IMR-90 (cell line): ENCODE data around the gene MCFD2. TPM values are rescaled to one million over a fixed set of nuclear protein-coding genes. Genes with fewer than 3 reads are reported as not detected.

Experiments used
- ATAC-seq: fragments of 200-7000 bp; cut with Tn5 transposase; 2 replicates; pipeline ENCODE4 v1.9.1; 2020; ENCODE audit warnings: low read depth, mild to moderate bottlenecking, moderate library complexity
- BruUV-seq: library from RNA; stranded (reverse); fragments of 400-500 nt; replicated peaks from 2 replicates; lab custom pipeline; 2021; lab: Mats Ljungman, UMichigan
- CTCF ChIA-PET: fragments of 300-600 bp; formaldehyde crosslinking; extraction: SDS; loops from one replicate; lab custom pipeline; 2021; ENCODE audit warnings: antibody characterized with exemption; lab: Yijun Ruan, JAX
- POLR2A ChIA-PET: fragments of 300-600 bp; sonication (Branson Sonifier 250); formaldehyde crosslinking; loops from one replicate; lab custom pipeline; 2022; ENCODE audit warnings: antibody characterized with exemption; ENCODE audit not compliant: unreplicated experiment; lab: Charles Lee
- DNase-seq: peaks from one replicate; pipeline ENCODE4 v3.0.0; 2013
- H2AFZ ChIP-seq: replicated peaks from 2 replicates; pipeline ENCODE3; 2013; ENCODE audit warnings: low read length, mild to moderate bottlenecking; ENCODE audit not compliant: poor library complexity
- H2AK5ac ChIP-seq: 2 replicates; pipeline ENCODE4 v1.6.1; 2013; ENCODE audit warnings: low read depth, low read length, inconsistent platforms
- H2AK9ac ChIP-seq: replicated peaks from 2 replicates; pipeline ENCODE3; 2013; ENCODE audit warnings: mild to moderate bottlenecking, low read depth, low read length, moderate library complexity; ENCODE audit not compliant: poor library complexity
- H2BK120ac ChIP-seq: 2 replicates; pipeline ENCODE4 v1.6.1; 2013; ENCODE audit warnings: low read depth, low read length, inconsistent platforms
- H2BK15ac ChIP-seq: 3 replicates; pipeline ENCODE4 v1.6.1; 2013; ENCODE audit warnings: low read depth, low read length, inconsistent platforms
- H2BK20ac ChIP-seq: 2 replicates; pipeline ENCODE4 v1.6.1; 2013; ENCODE audit warnings: low read depth, mild to moderate bottlenecking, inconsistent platforms, low read length, moderate library complexity
- H2BK5ac ChIP-seq: 2 replicates; pipeline ENCODE4 v1.6.1; 2013; ENCODE audit warnings: mild to moderate bottlenecking, low read depth, low read length, inconsistent platforms; ENCODE audit not compliant: poor library complexity, severe bottlenecking
- H3K14ac ChIP-seq: replicated peaks from 2 replicates; pipeline ENCODE4 v1.6.1; 2013; ENCODE audit warnings: low read depth, low read length, inconsistent platforms
- H3K18ac ChIP-seq: 2 replicates; pipeline ENCODE4 v1.6.1; 2013; ENCODE audit warnings: low read depth, low read length, control low read depth
- H3K23ac ChIP-seq: 2 replicates; pipeline ENCODE4 v1.6.1; 2013; ENCODE audit warnings: low read depth, low read length, inconsistent platforms
- H3K27ac ChIP-seq: 2 replicates; pipeline ENCODE4 v1.5.1; 2013; ENCODE audit warnings: mild to moderate bottlenecking, control low read depth, low read length; ENCODE audit not compliant: insufficient read depth
- H3K27me3 ChIP-seq: 2 replicates; pipeline ENCODE4 v1.6.1; 2013; ENCODE audit warnings: low read length; ENCODE audit not compliant: control insufficient read depth, insufficient read depth
- H3K36me3 ChIP-seq: 2 replicates; pipeline ENCODE4 v1.6.1; 2013; ENCODE audit warnings: low read length, mixed read lengths; ENCODE audit not compliant: control insufficient read depth, insufficient read depth
- H3K4ac ChIP-seq: 2 replicates; pipeline ENCODE4 v1.6.1; 2013; ENCODE audit warnings: low read depth, low read length, inconsistent platforms
- H3K4me1 ChIP-seq: 2 replicates; pipeline ENCODE4 v1.6.1; 2013; ENCODE audit warnings: low read length, mixed read lengths; ENCODE audit not compliant: control insufficient read depth, insufficient read depth
- H3K4me2 ChIP-seq: 2 replicates; pipeline ENCODE4 v1.6.1; 2013; ENCODE audit warnings: low read depth, mild to moderate bottlenecking, control low read depth, low read length, moderate library complexity
- H3K4me3 ChIP-seq: 2 replicates; pipeline ENCODE4 v1.5.1; 2013; ENCODE audit warnings: low read depth, mild to moderate bottlenecking, control low read depth, low read length, moderate library complexity; ENCODE audit not compliant: insufficient read depth
- H3K56ac ChIP-seq: 2 replicates; pipeline ENCODE4 v1.6.1; 2013; ENCODE audit warnings: low read length, inconsistent platforms; ENCODE audit not compliant: insufficient read depth; ENCODE audit errors: extremely low read depth
- H3K79me1 ChIP-seq, 2 experiments: 2 replicates each; pipeline ENCODE4 v1.6.1; 2013; ENCODE audit warnings: low read length in 2 of 2, inconsistent platforms in 1 of 2, low read depth in 1 of 2
- H3K9ac ChIP-seq: 2 replicates; pipeline ENCODE4 v1.6.1; 2013; ENCODE audit warnings: low read depth, low read length, control low read depth
- H3K9me1 ChIP-seq: 2 replicates; pipeline ENCODE4 v1.6.1; 2013; ENCODE audit warnings: low read length, inconsistent platforms; ENCODE audit not compliant: insufficient read depth
- H3K9me3 ChIP-seq: 2 replicates; pipeline ENCODE4 v1.6.1; 2013; ENCODE audit warnings: low read length; ENCODE audit not compliant: control insufficient read depth, insufficient read depth
- H4K20me1 ChIP-seq: 2 replicates; pipeline ENCODE4 v1.6.1; 2013; ENCODE audit warnings: low read length, inconsistent platforms; ENCODE audit not compliant: insufficient read depth
- H4K5ac ChIP-seq: 2 replicates; pipeline ENCODE4 v1.6.1; 2013; ENCODE audit warnings: mild to moderate bottlenecking, low read depth, low read length, control low read depth
- H4K8ac ChIP-seq, 2 experiments: 2 replicates each; pipeline ENCODE4 v1.6.1; 2013; ENCODE audit warnings: low read depth in 2 of 2, low read length in 2 of 2, control low read depth in 1 of 2, inconsistent platforms in 1 of 2
- H4K91ac ChIP-seq: 2 replicates; pipeline ENCODE4 v1.6.1; 2013; ENCODE audit warnings: low read depth, low read length, inconsistent platforms; ENCODE audit not compliant: insufficient read depth
- CTCF ChIP-seq: conservative IDR thresholded peaks from 2 replicates; pipeline ENCODE4 v1.5.1; 2012; ENCODE audit warnings: mild to moderate bottlenecking, low read depth, low read length, improper control_type of control experiment
- ELK1 ChIP-seq: fragments of 150-350 bp; IDR thresholded peaks from 2 replicates; pipeline ENCODE4 v1.6.1; 2016; ENCODE audit warnings: low read depth, mild to moderate bottlenecking, low read length, moderate library complexity, borderline replicate concordance
- FOS ChIP-seq: fragments of 150-350 bp; IDR thresholded peaks from 2 replicates; pipeline ENCODE4 v1.6.1; 2016; ENCODE audit warnings: low read depth, low read length
- MAZ ChIP-seq: IDR thresholded peaks from 2 replicates; pipeline ENCODE4 v1.6.1; 2012; ENCODE audit warnings: low read depth, mild to moderate bottlenecking, low read length, improper control_type of control experiment, moderate library complexity, borderline replicate concordance
- POLR2A ChIP-seq: IDR thresholded peaks from 2 replicates; pipeline ENCODE4 v1.6.1; 2012; ENCODE audit warnings: mild to moderate bottlenecking, low read depth, low read length
- RFX5 ChIP-seq: IDR thresholded peaks from 2 replicates; pipeline ENCODE4 v1.8.0; 2012; ENCODE audit warnings: low read depth, mild to moderate bottlenecking, low read length, moderate library complexity
- USF2 ChIP-seq: fragments of 150-350 bp; IDR thresholded peaks from 2 replicates; pipeline ENCODE4 v1.6.1; 2017; ENCODE audit warnings: mild to moderate bottlenecking, antibody characterized with exemption, low read length, low read depth
- WGBS, 2 experiments: methylation state at CpG; one replicate each; pipeline versions ENCODE4 v1.1.5 to v1.1.7; 2013; ENCODE audit warnings: missing lambda C conversion rate in 2 of 2; ENCODE audit not compliant: insufficient read length in 1 of 2; ENCODE audit errors: extremely low coverage in 2 of 2; 5-methylcytosine and 5-hydroxymethylcytosine counted together
- dilution Hi-C: fragments of 300-500 bp; cut with HindIII; formaldehyde crosslinking; loops from one replicate; pipeline ENCODE4 v1.14.3; 2018; ENCODE audit warnings: low sequenced_read_pairs; ENCODE audit not compliant: unreplicated experiment
- in situ Hi-C: fragments of 300-500 bp; cut with MboI; formaldehyde crosslinking; loops from 3 replicates; pipeline ENCODE4 v1.14.3; 2019; ENCODE audit warnings: low sequenced_read_pairs, inconsistent platforms, mixed read lengths
- intact Hi-C: fragments of 100-400 bp; cut with micrococcal nuclease; formaldehyde crosslinking; loops from 2 replicates; pipeline ENCODE4 v1.10.0; 2022
- polyA plus RNA-seq, 3 experiments: library from polyadenylated mRNA; depleted of rRNA; stranded (reverse); fragments of >200 nt; gene quantifications; 2 replicates each; pipeline ENCODE4 v1.2.3, GENCODE V29; 2012; ENCODE audit warnings: low replicate concordance in 1 of 3
- total RNA-seq: library from RNA; depleted of rRNA; stranded (reverse); fragments of >200 nt; gene quantifications from 2 replicates; pipeline ENCODE4 v1.2.3, GENCODE V29; 2012

The MCFD2 gene
- total and polyA plus RNA-seq, 2 of the 4 experiments (the other 2 are of a cell fraction): 145 to 177 TPM

- no peak overlapping the region for H2AK5ac ChIP-seq
- no peak overlapping the region for H3K27ac ChIP-seq
- H3K23ac ChIP-seq: no peak overlapping the region
- no peak overlapping the region for H3K4me2 ChIP-seq
- no peaks in the 10 kb centered on the region for H3K9me1 ChIP-seq
- CTCF ChIA-PET: interaction anchor here (0.7 kb wide), 1 partner anchor 109 kb away, joined by 3 read pairs; no protein-coding TSS in a partner anchor
- H3K4me1 ChIP-seq: no peaks in the 10 kb centered on the region
- 91% methylated on average over 1 of the region's 3 CpGs; no CpG with 5 or more reads in 1 of the 2 experiments for WGBS, 2 experiments
- H4K20me1 ChIP-seq: no peaks in the 10 kb centered on the region
- H3K27me3 ChIP-seq: no peaks in the 10 kb centered on the region
- no peak overlapping the region for H3K14ac ChIP-seq
- in situ Hi-C loops: no loop called here
- TF ChIP-seq FOS: no peak
- TF ChIP-seq POLR2A: no peak
- no peak for TF ChIP-seq USF2
- no peak for TF ChIP-seq ELK1
- TF ChIP-seq CTCF: no peak
- no peak for TF ChIP-seq MAZ
- TF ChIP-seq RFX5: no peak
- H3K4me3 ChIP-seq: no peak overlapping the region
- H2BK15ac ChIP-seq: no peak overlapping the region
- H3K79me1 ChIP-seq: 0 out of 4 replicates have a peak, but pooled peaks cover 0 to 2% of the 10 kb centered on the region in 2 experiments
- no peak overlapping the region for H2BK120ac ChIP-seq
- peaks cover 9% of the 10 kb centered on the region for H3K36me3 ChIP-seq
- no peak overlapping the region for H4K5ac ChIP-seq
- POLR2A ChIA-PET: no interaction called here
- H3K18ac ChIP-seq: no peak overlapping the region
- dilution Hi-C loops: no loop called here
- no peak; the same call in 1 of the 2 replicates for ATAC-seq
- DNase-seq: no peak
- H2AFZ ChIP-seq: no peak overlapping the region
- no TSS peak for BruUV-seq
- no peak overlapping the region for H4K91ac ChIP-seq
- H3K4ac ChIP-seq: no peak overlapping the region
- no peak overlapping the region for H3K9ac ChIP-seq
- H4K8ac ChIP-seq: no peak overlapping the region
- no peak overlapping the region for H2BK5ac ChIP-seq
- H3K56ac ChIP-seq: no peak overlapping the region
- intact Hi-C loops: no loop called here
- H2BK20ac ChIP-seq: no peak overlapping the region
- no peaks in the 10 kb centered on the region for H3K9me3 ChIP-seq
- H2AK9ac ChIP-seq: no peak overlapping the region
These were observed 15.2 kb downstream of the MCFD2 start for GRCh38 chr2:46900381-46900780.
